ENCODE data around the gene JUN. TPM values are rescaled to one million over a fixed set of nuclear protein-coding genes. Genes with fewer than 3 reads are reported as not detected.

The JUN gene
- total RNA-seq, 1 experiment from 2014 or later: 74.7 TPM

- Histone ChIP-seq H2AFZ (no peak overlapping the region), H4K20me1 (ENCODE audit: insufficient read depth) (no peaks in the 10 kb centered on the region), H3K79me2 (ENCODE audit: low read depth) (no peaks in the 10 kb centered on the region), H3K36me3 (ENCODE audit: low read depth) (no peaks in the 10 kb centered on the region), H3K4me1 (replicated peaks; ENCODE audit: insufficient read depth) (peaks cover 19% of the 10 kb centered on the region), H3K27ac (no peak overlapping the region), H3K27me3 (ENCODE audit: insufficient read depth, low read depth) (no peaks in the 10 kb centered on the region), H3K9me3 (ENCODE audit: insufficient read depth, low read depth) (0 out of 2 replicates have a peak, but pooled peaks cover 6% of the 10 kb centered on the region), H3K4me3 (no peak overlapping the region), H3F3A (ENCODE audit: insufficient read depth, low read depth) (0 out of 2 replicates have a peak, but pooled peaks cover 5% of the 10 kb centered on the region), H3K9me2 (ENCODE audit: insufficient read depth) (peaks cover 6% of the 10 kb centered on the region; the same call in 1 of the 2 replicates), H3K4me2 (no peak overlapping the region)
- ChIA-PET CTCF (interaction anchor here (0.8 kb wide), 1 partner anchor 9 kb away, joined by 7 read pairs; no protein-coding TSS in a partner anchor), POLR2A (ENCODE audit: unreplicated experiment) (interaction anchor here (0.7 kb wide), 1 partner anchor 16 kb away, joined by 8 read pairs; the partner anchor contains the start of gene JUN)
- intact Hi-C loops (cut with micrococcal nuclease; ENCODE audit: unreplicated experiment): no loop called here
- TF ChIP-seq CTCF (conservative IDR thresholded peaks at IDR 0.05) (no peak), EZH2 (IDR thresholded peaks at IDR 0.05; ENCODE audit: low read depth) (no peak)
- BruUV-seq (replicated peaks): no TSS peak
- DNase-seq: no peak
Measured at GRCh38 chr1:58799650-58800049, 15.8 kb upstream of the JUN start.

- intact Hi-C loops (cut with micrococcal nuclease; ENCODE audit: unreplicated experiment): no loop called here
- POLR2A ChIA-PET (ENCODE audit: unreplicated experiment): interaction anchor here (0.7 kb wide), 1 partner anchor 15 kb away, joined by 8 read pairs; the partner anchor contains the start of gene JUN
Measured at GRCh38 chr1:58798910-58799442, 15.1 kb upstream of the JUN start.

GRCh38 chr1:58796416-58796815 lies 12.6 kb upstream of the JUN start:
- 0 out of 2 replicates have a peak, but pooled peaks cover 6% of the 10 kb centered on the region for H3K9me3 ChIP-seq (ENCODE audit: insufficient read depth, low read depth)
- no peak for TF ChIP-seq EZH2 (IDR thresholded peaks at IDR 0.05; ENCODE audit: low read depth)
- TF ChIP-seq CTCF (conservative IDR thresholded peaks at IDR 0.05): no peak
- H3K27ac ChIP-seq: no peak overlapping the region
- H3F3A ChIP-seq (ENCODE audit: insufficient read depth, low read depth): no peaks in the 10 kb centered on the region
- CTCF ChIA-PET: no interaction called here
- H3K79me2 ChIP-seq (ENCODE audit: low read depth): no peaks in the 10 kb centered on the region
- POLR2A ChIA-PET (ENCODE audit: unreplicated experiment): interaction anchor here (0.5 kb wide), 1 partner anchor 107 kb away, joined by 6 read pairs; no protein-coding TSS in a partner anchor
- H3K4me3 ChIP-seq: no peak overlapping the region
- intact Hi-C loops (cut with micrococcal nuclease; ENCODE audit: unreplicated experiment): no loop called here
- no TSS peak for BruUV-seq (replicated peaks)
- H3K9me2 ChIP-seq (ENCODE audit: insufficient read depth): peaks cover 6% of the 10 kb centered on the region; the same call in 1 of the 2 replicates
- H3K4me2 ChIP-seq: no peak overlapping the region
- H3K36me3 ChIP-seq (ENCODE audit: low read depth): no peaks in the 10 kb centered on the region
- DNase-seq: no peak
- H3K4me1 ChIP-seq (replicated peaks; ENCODE audit: insufficient read depth): no peaks in the 10 kb centered on the region
- no peak overlapping the region for H2AFZ ChIP-seq
- H4K20me1 ChIP-seq (ENCODE audit: insufficient read depth): no peaks in the 10 kb centered on the region
- H3K27me3 ChIP-seq (ENCODE audit: insufficient read depth, low read depth): no peaks in the 10 kb centered on the region

More at GRCh38 chr1:58798910-58799442, 15.1 kb upstream of the JUN start:
- H3F3A ChIP-seq (ENCODE audit: insufficient read depth, low read depth): no peaks in the 10 kb centered on the region
- H3K4me2 ChIP-seq: no peak overlapping the region
- H3K9me2 ChIP-seq (ENCODE audit: insufficient read depth): peaks cover 6% of the 10 kb centered on the region; the same call in 1 of the 2 replicates
- no peak overlapping the region for H3K4me3 ChIP-seq
- H3K27ac ChIP-seq: no peak overlapping the region
- no peak for DNase-seq
- H4K20me1 ChIP-seq (ENCODE audit: insufficient read depth): no peaks in the 10 kb centered on the region
- CTCF ChIA-PET: interaction anchor here (0.5 kb wide), 1 partner anchor 57 kb away, joined by 7 read pairs; no protein-coding TSS in a partner anchor
- H3K27me3 ChIP-seq (ENCODE audit: insufficient read depth, low read depth): no peaks in the 10 kb centered on the region
- BruUV-seq (replicated peaks): no TSS peak
- H3K9me3 ChIP-seq (ENCODE audit: insufficient read depth, low read depth): 0 out of 2 replicates have a peak, but pooled peaks cover 6% of the 10 kb centered on the region
- TF ChIP-seq CTCF (conservative IDR thresholded peaks at IDR 0.05): no peak
- no peak for TF ChIP-seq EZH2 (IDR thresholded peaks at IDR 0.05; ENCODE audit: low read depth)
- H2AFZ ChIP-seq: no peak overlapping the region
- H3K79me2 ChIP-seq (ENCODE audit: low read depth): no peaks in the 10 kb centered on the region
- H3K36me3 ChIP-seq (ENCODE audit: low read depth): no peaks in the 10 kb centered on the region
- peaks cover 13% of the 10 kb centered on the region for H3K4me1 ChIP-seq (replicated peaks; ENCODE audit: insufficient read depth)

Data from PC-9 (cell line).